Vagina (tissue), 2 donors: ENCODE data around the gene RADIL. TPM values are rescaled to one million over a fixed set of nuclear protein-coding genes. Genes with fewer than 3 reads are reported as not detected.

ENCODE experiments used
- DNase-seq, 2 donors: peaks; one replicate each; pipeline ENCODE4 v3.0.0-alpha.2; 2017; ENCODE audit errors: extremely low spot score in 2 of 2
- H3K27ac ChIP-seq: fragments of 200-600 bp; sonication (generic); one replicate; pipeline ENCODE4 v1.5.1; 2019
- H3K27me3 ChIP-seq: fragments of 200-600 bp; sonication (generic); one replicate; pipeline ENCODE4 v1.5.1; 2019
- H3K36me3 ChIP-seq, 2 donors: fragments of 200-600 bp; sonication (generic); one replicate each; pipeline ENCODE4 v1.5.1; 2017 to 2019
- H3K4me1 ChIP-seq: fragments of 200-600 bp; sonication (generic); one replicate; pipeline ENCODE4 v1.5.1; 2019
- H3K4me3 ChIP-seq, 2 donors: fragments of 200-600 bp; sonication (generic); 1 replicate in 1 of 2; 2 replicates in 1 of 2; pipeline ENCODE4 v1.5.1; 2016 to 2019
- H3K9me3 ChIP-seq: fragments of 200-600 bp; sonication (generic); one replicate; pipeline ENCODE4 v1.5.1; 2019
- CTCF ChIP-seq, 3 experiments: fragments of 450-650 bp in 2 of 3; fragments of 200-600 bp in 1 of 3; sonication (generic) in 1 of 3; IDR thresholded peaks; one replicate each; pipeline ENCODE4 v1.5.1; 2017 to 2019; ENCODE audit warnings: antibody characterized with exemption in 3 of 3, mild to moderate bottlenecking in 2 of 3, moderate library complexity in 2 of 3
- POLR2A ChIP-seq, 2 donors: fragments of 450-650 bp; IDR thresholded peaks; one replicate each; pipeline ENCODE4 v1.6.1; 2017; ENCODE audit warnings: antibody characterized with exemption in 2 of 2, mild to moderate bottlenecking in 2 of 2, moderate library complexity in 2 of 2
- POLR2AphosphoS5 ChIP-seq, 2 donors: sonication (generic); formaldehyde crosslinking; IDR thresholded peaks; one replicate each; pipeline ENCODE4 v1.9.0; 2017; ENCODE audit warnings: antibody characterized with exemption in 2 of 2, mild to moderate bottlenecking in 2 of 2, low read depth in 1 of 2; ENCODE audit not compliant: insufficient read depth in 1 of 2
- intact Hi-C: fragments of 100-400 bp; cut with DNase I; formaldehyde crosslinking; loops from one replicate; pipeline ENCODE4 v1.15.1; 2023
- total RNA-seq: library from RNA; depleted of rRNA; stranded (reverse); fragments of >200 nt; gene quantifications from one replicate; pipeline ENCODE4 v1.2.3, GENCODE V29; 2016

Gene RADIL
- total RNA-seq, 1 donor from 2014 or later, result 16.5 TPM

- Histone ChIP-seq H3K9me3 (no peaks in the 10 kb centered on the region), H3K4me1 (peaks cover 10% of the 10 kb centered on the region), H3K27ac (no peak overlapping the region), H3K4me3 (no peak overlapping the region), H3K27me3 (no peaks in the 10 kb centered on the region), H3K36me3 (peaks cover 0 to 58% of the 10 kb centered on the region in 2 donors)
- TF ChIP-seq CTCF (IDR thresholded peaks at IDR 0.05) (no peak), POLR2A (IDR thresholded peaks at IDR 0.05) (no peak), POLR2AphosphoS5 (IDR thresholded peaks at IDR 0.05; ENCODE audit: insufficient read depth in 1 of 2, low read depth in 1 of 2) (no peak)
- no peak for DNase-seq
- intact Hi-C loops, result no loop called here
Observed at GRCh38 chr7:4790078-4790465, 93.4 kb downstream of the RADIL start.

- no peaks in the 10 kb centered on the region for H3K27me3 ChIP-seq
- peaks cover 0 to 65% of the 10 kb centered on the region in 2 donors for H3K36me3 ChIP-seq
- H3K27ac ChIP-seq, result no peak overlapping the region
- no peak for TF ChIP-seq CTCF (IDR thresholded peaks at IDR 0.05)
- TF ChIP-seq POLR2AphosphoS5 (IDR thresholded peaks at IDR 0.05; ENCODE audit: insufficient read depth in 1 of 2, low read depth in 1 of 2), result no peak
- TF ChIP-seq POLR2A (IDR thresholded peaks at IDR 0.05), result no peak
- intact Hi-C loops, result no loop called here
- no peak for DNase-seq
- H3K9me3 ChIP-seq, result no peaks in the 10 kb centered on the region
- H3K4me3 ChIP-seq, result no peak overlapping the region
- peaks cover 10% of the 10 kb centered on the region for H3K4me1 ChIP-seq
Observed at GRCh38 chr7:4789194-4790077, 94.1 kb downstream of the RADIL start.

GRCh38 chr7:4788627-4789189, 94.8 kb downstream of the RADIL start:
- Histone ChIP-seq H3K36me3 (peaks cover 0 to 72% of the 10 kb centered on the region in 2 donors), H3K9me3 (no peaks in the 10 kb centered on the region), H3K4me1 (peaks cover 10% of the 10 kb centered on the region), H3K27me3 (no peaks in the 10 kb centered on the region), H3K4me3 (no peak overlapping the region), H3K27ac (no peak overlapping the region)
- TF ChIP-seq CTCF (IDR thresholded peaks at IDR 0.05) (no peak), POLR2AphosphoS5 (IDR thresholded peaks at IDR 0.05; ENCODE audit: insufficient read depth in 1 of 2, low read depth in 1 of 2) (no peak), POLR2A (IDR thresholded peaks at IDR 0.05) (no peak)
- intact Hi-C loops, result no loop called here
- no peak for DNase-seq

- TF ChIP-seq POLR2AphosphoS5 (IDR thresholded peaks at IDR 0.05; ENCODE audit: insufficient read depth in 1 of 2, low read depth in 1 of 2), result no peak
- no peak for TF ChIP-seq POLR2A (IDR thresholded peaks at IDR 0.05)
- TF ChIP-seq CTCF (IDR thresholded peaks at IDR 0.05), result no peak
- Histone ChIP-seq H3K36me3 (peaks cover 0 to 78% of the 10 kb centered on the region in 2 donors), H3K4me3 (no peak overlapping the region), H3K27me3 (no peaks in the 10 kb centered on the region), H3K9me3 (no peaks in the 10 kb centered on the region), H3K27ac (no peak overlapping the region), H3K4me1 (peaks cover 8% of the 10 kb centered on the region)
- intact Hi-C loops, result no loop called here
- no peak for DNase-seq
Observed at GRCh38 chr7:4787947-4788626, 95.4 kb downstream of the RADIL start.
